Astrocyte of the spinal cord (primary cell): ENCODE measurements around the gene SLC30A7.

Experiments
- DNase-seq: peaks from one replicate; pipeline ENCODE4 v3.0.0; 2011; ENCODE audit warnings: low read depth, low spot score
- H3K4me3 ChIP-seq: 2 replicates; pipeline ENCODE4 v1.5.1; 2011; ENCODE audit warnings: low read depth, mild to moderate bottlenecking, low read length, moderate library complexity
- in situ Hi-C: cut with HindIII; loops from 2 replicates; pipeline ENCODE4 v1.10.0; 2017; ENCODE audit warnings: low sequenced_read_pairs
- TF ChIP-seq, protein P1 (sequence below): IDR thresholded peaks from 2 replicates; pipeline ENCODE4 v1.5.1; 2012; ENCODE audit warnings: low read depth, mild to moderate bottlenecking, low read length, inconsistent platforms

SLC30A7 gene

DNA sequence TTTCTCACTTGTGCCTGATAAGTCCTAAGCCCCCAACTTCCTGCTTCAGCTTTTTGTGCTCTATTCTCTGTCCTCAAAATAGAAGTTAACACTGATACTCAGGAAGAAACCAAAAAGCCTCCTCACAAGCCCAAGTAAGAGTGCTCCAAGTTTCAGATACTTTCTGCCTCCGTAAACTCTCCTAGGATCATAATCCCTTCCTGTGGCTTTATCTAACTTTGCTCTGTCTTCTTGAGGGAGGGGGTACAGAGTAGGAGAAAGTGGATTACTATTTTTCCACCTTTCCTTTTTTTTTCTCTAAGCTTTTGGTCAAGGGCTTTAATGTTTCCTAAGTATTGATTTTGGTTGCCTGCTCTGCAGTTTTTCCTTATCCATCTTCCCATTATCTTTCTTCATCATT lies 75.1 kb downstream of the SLC30A7 start:
- TF ChIP-seq, protein P1, sequence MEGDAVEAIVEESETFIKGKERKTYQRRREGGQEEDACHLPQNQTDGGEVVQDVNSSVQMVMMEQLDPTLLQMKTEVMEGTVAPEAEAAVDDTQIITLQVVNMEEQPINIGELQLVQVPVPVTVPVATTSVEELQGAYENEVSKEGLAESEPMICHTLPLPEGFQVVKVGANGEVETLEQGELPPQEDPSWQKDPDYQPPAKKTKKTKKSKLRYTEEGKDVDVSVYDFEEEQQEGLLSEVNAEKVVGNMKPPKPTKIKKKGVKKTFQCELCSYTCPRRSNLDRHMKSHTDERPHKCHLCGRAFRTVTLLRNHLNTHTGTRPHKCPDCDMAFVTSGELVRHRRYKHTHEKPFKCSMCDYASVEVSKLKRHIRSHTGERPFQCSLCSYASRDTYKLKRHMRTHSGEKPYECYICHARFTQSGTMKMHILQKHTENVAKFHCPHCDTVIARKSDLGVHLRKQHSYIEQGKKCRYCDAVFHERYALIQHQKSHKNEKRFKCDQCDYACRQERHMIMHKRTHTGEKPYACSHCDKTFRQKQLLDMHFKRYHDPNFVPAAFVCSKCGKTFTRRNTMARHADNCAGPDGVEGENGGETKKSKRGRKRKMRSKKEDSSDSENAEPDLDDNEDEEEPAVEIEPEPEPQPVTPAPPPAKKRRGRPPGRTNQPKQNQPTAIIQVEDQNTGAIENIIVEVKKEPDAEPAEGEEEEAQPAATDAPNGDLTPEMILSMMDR, result no peak
- H3K4me3 ChIP-seq, result no peak overlapping the region
- in situ Hi-C loops, result no loop called here
- DNase-seq, result no peak

DNA sequence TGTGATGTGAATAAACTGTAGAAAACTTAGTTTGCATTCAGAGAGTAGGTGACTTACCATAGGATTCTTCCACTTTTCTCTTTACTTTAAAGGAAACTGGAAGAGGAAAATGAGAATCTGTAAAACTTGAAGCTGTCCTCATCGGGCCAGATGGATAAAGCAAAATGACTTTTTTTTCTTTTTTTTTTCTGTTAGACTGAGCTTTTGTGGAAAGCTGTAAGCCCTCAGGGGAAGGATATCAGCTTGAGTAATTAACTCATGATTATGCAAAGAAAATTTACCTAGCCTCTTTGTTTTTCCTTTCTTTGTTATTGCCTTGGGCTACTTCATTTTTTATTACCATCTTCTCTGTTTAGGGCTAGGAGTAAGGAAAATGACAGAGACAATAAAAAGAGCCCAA lies 76.3 kb downstream of the SLC30A7 start:
- TF ChIP-seq, protein P1, result no peak
- in situ Hi-C loops, result no loop called here
- DNase-seq, result no peak
- no peak overlapping the region for H3K4me3 ChIP-seq

DNA sequence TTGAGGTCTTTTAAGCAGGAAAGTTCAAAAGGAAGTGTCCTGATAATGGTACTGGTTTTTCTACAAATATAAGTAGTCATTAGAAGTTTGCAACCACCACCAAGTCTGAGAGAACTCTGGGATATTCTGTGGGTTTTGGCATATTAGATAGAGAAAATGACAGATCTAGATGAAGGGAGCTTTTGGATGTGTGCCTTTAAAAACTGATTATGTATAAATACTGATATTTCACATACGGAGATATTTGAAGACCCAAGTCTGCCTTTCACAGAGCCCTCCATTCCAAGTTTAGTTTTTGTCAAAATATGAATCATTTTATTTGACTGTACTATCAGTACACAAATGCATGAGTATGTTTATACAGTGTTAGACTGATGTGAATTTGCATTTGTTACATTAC lies 81.0 kb downstream of the SLC30A7 start:
- TF ChIP-seq, protein P1, result no peak
- in situ Hi-C loops, result no loop called here

DNA sequence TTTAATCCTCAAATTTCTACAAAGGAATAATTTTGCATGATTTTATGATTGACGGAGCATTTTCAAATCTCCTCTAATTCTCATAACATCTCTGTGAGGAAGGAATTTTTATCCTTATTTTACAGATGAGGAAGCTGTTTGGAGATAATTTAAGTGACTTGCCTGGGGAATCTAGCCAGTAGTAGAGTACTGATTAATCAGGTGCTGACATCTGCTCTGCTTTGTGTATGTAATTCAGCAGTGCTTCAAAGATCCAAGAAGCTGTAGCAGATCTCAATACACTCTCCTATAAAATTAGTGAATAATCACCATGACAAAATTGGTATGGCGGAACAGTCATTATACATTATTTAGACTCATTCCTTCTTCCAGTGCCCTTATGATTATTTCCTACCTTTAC lies 83.7 kb downstream of the SLC30A7 start:
- in situ Hi-C loops, result no loop called here
- H3K4me3 ChIP-seq, result no peak overlapping the region
- TF ChIP-seq, protein P1, result no peak
- DNase-seq, result no peak

More for the DNA sequence above, 81.0 kb downstream of the SLC30A7 start:
- no peak overlapping the region for H3K4me3 ChIP-seq
- DNase-seq, result no peak

DNA sequence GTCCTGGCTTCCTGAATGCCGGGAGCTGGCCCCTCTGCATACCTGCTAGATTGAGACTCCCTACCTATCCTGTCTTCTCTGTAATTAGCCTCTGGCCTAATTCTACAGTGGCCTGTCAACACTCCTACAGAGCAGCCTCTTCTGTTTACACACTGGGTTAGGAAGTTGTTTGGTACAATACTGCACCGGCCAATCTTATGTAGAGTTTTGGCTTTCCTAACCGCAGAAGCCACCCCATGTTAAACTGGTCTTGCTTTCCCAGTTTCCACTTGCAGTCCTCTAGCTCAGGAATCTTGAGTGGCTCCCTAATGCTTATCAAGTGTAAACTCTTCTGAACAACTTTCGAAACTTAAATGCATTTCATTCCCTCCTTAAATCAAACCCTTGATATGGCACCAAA lies 86.9 kb downstream of the SLC30A7 start:
- in situ Hi-C loops, result no loop called here
- DNase-seq, result no peak
- no peak overlapping the region for H3K4me3 ChIP-seq
- TF ChIP-seq, protein P1, result no peak

DNA sequence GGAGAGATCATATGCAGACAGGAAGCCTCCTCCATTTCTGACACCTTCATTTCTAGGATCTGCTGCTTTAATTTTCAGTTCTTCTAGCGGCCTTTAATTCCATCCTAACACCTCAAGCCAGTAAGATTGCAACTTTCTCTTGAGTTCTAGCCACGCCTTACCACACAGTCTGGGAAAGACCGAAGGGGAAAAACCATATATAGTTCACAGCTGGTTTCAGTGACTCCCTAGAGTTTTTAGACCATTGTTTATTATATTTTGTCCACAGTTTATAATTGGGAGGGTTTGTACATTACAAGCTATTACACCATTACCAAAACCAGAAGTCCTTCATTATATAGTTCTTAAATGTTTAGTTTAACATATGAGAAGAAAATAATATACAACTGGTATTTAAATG lies 92.2 kb downstream of the SLC30A7 start:
- DNase-seq, result no peak
- in situ Hi-C loops, result no loop called here
- no peak overlapping the region for H3K4me3 ChIP-seq
- TF ChIP-seq, protein P1, result no peak
